ENCODE measurements around the gene PLA2G2A.

Gene PLA2G2A

DNA sequence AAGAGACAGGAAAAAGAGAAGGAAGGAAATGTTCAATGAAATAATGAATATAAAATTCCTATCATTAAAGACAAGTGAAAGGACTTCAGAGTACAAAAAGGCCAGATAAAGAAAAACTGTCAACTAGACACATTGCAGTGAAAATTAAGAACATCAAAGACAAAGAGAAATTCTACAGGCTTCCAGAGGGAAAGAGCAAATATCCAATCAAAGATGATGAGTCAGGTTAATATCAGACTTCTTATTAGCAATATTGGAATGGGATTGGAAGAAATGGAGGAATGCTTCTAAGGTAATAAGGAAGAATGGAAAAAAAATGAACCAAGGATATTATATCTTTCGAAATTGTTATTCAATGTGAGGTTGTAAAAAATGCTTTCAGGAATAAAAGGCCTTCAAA, 7.8 kb downstream of the PLA2G2A start:
- peaks cover 0 to 8% of the 10 kb centered on the region in 2 experiments for H3K4me1 ChIP-seq (ENCODE audit: control insufficient read depth in 1 of 2, insufficient read depth in 1 of 2, low read depth in 1 of 2, low read length in 1 of 2)
- H3K27ac ChIP-seq: no peak overlapping the region
- TF ChIP-seq, protein P1, sequence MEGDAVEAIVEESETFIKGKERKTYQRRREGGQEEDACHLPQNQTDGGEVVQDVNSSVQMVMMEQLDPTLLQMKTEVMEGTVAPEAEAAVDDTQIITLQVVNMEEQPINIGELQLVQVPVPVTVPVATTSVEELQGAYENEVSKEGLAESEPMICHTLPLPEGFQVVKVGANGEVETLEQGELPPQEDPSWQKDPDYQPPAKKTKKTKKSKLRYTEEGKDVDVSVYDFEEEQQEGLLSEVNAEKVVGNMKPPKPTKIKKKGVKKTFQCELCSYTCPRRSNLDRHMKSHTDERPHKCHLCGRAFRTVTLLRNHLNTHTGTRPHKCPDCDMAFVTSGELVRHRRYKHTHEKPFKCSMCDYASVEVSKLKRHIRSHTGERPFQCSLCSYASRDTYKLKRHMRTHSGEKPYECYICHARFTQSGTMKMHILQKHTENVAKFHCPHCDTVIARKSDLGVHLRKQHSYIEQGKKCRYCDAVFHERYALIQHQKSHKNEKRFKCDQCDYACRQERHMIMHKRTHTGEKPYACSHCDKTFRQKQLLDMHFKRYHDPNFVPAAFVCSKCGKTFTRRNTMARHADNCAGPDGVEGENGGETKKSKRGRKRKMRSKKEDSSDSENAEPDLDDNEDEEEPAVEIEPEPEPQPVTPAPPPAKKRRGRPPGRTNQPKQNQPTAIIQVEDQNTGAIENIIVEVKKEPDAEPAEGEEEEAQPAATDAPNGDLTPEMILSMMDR (IDR thresholded peaks at IDR 0.05): no peak
- H3K9me3 ChIP-seq: no peaks in the 10 kb centered on the region
- peaks cover 45% of the 10 kb centered on the region for H3K27me3 ChIP-seq
- no peak overlapping the region for H3K4me3 ChIP-seq (ENCODE audit: low read depth in 1 of 2, low read length in 1 of 2)
- H3K36me3 ChIP-seq: no peaks in the 10 kb centered on the region

DNA sequence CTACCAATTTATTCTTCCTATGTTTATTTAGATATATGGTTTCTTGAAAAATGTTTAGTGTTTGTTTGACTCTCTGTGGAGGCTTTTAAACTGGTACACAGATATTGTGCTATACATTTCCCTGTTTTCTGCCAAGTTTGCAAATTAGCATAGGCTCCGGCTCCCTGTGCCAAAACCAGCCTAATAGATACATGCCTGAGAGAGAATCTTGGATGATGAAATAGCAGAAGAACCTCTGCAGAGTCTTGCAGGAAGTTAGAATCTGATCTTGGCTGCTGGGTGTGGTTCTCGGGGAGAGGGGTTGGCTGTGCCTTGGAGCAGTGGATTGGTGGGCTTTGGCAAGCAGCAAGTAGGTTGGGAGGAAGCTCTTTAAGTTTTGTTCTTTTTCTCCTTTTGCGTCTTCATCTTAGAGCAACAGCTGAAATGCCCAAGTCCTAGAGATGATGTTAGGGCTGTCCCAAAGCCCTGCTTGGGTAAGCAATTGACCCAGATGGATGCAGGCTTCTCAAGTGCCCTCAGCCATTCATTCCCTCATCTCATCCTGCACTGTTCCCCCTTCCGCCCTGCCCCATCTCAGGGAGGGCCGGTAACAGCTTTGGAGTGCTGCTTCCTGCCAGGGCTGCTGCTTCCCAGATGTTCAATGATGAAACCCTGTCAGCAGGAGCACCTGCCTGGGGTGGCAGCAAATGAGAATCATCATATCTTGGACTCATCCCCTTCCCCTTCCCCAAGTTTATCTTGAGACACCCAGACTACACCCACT, 9.3 kb downstream of the PLA2G2A start:
- Histone ChIP-seq H3K27me3 (peaks cover 31% of the 10 kb centered on the region), H3K4me3 (ENCODE audit: low read depth in 1 of 2, low read length in 1 of 2) (no peak overlapping the region), H3K27ac (no peak overlapping the region), H3K9me3 (no peaks in the 10 kb centered on the region), H3K4me1 (ENCODE audit: control insufficient read depth in 1 of 2, insufficient read depth in 1 of 2, low read depth in 1 of 2, low read length in 1 of 2) (peaks cover 0 to 8% of the 10 kb centered on the region in 2 experiments), H3K36me3 (no peaks in the 10 kb centered on the region)
- TF ChIP-seq, protein P1 (IDR thresholded peaks at IDR 0.05): no peak

DNA sequence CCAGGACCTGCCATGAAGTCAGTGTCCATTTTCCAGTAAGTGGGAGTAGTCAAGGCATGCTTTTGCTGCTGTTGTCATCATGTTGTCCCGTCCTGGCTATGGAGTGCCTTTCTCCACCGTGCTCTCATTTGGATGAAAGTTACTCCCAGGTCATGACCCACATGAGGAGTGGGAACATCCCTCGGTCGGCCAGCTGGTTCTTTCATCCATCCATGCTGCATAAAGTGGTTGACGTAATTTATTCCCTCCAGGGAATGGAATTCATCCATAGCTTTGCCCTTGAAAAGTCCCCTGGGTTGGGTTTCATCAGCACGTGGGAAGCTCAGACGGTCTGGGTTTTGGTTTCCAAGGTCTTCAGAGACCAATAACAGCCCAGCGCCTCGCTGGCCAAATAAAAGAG, 11.6 kb downstream of the PLA2G2A start:
- Histone ChIP-seq H3K9me3 (no peaks in the 10 kb centered on the region), H3K27ac (no peak overlapping the region), H3K4me1 (ENCODE audit: control insufficient read depth in 1 of 2, insufficient read depth in 1 of 2, low read depth in 1 of 2, low read length in 1 of 2) (peaks cover 0 to 5% of the 10 kb centered on the region in 2 experiments), H3K27me3 (peaks cover 34% of the 10 kb centered on the region), H3K36me3 (no peaks in the 10 kb centered on the region), H3K4me3 (ENCODE audit: low read depth in 1 of 2, low read length in 1 of 2) (no peak overlapping the region)
- TF ChIP-seq, protein P1 (IDR thresholded peaks at IDR 0.05): no peak

DNA sequence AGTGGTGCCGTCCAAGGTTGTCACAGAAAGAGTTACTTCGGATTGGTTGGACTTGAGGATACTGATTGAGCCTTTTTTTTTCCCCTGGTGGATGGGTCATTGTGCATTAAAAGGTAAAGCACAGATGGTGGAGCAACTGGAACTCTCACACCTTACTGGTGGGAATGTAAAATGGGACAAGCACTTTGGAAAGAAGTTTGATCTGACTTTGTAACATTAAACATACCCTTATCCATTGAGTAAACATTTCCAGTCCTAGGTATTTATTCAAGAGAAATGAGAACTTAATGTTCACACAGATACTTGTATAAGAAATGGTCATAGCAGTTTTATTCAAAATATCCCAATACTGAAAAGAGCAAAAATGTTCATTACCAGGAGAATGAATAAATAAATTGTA, 14.9 kb downstream of the PLA2G2A start:
- H3K4me1 ChIP-seq (ENCODE audit: control insufficient read depth in 1 of 2, insufficient read depth in 1 of 2, low read depth in 1 of 2, low read length in 1 of 2): no peaks in the 10 kb centered on the region
- H3K4me3 ChIP-seq (ENCODE audit: low read depth in 1 of 2, low read length in 1 of 2): no peak overlapping the region
- TF ChIP-seq, protein P1 (IDR thresholded peaks at IDR 0.05): no peak
- H3K27ac ChIP-seq: no peak overlapping the region
- H3K36me3 ChIP-seq: no peaks in the 10 kb centered on the region
- H3K9me3 ChIP-seq: no peaks in the 10 kb centered on the region
- peaks cover 35% of the 10 kb centered on the region for H3K27me3 ChIP-seq

DNA sequence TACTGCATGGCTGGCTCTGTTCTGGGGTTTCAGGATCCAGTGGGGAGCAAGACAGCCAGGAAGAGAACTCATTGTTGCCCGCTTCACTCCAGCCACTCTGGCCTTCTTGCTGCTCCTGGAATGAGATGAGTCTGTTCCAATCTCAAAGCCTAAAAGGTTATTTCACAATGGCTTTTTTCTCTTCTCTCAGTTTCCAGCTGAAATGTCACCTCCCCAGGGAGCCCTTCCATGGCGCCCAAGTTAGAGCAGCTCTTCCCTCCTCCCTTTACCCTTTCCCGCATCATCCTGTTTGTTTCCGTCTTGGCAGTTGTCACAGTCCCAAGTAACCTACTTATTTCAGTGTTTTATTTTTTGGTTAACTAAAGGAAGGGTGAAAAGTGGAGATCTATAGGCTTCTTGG, 15.8 kb downstream of the PLA2G2A start:
- H3K36me3 ChIP-seq: no peaks in the 10 kb centered on the region
- TF ChIP-seq, protein P1 (IDR thresholded peaks at IDR 0.05): no peak
- peaks cover 35% of the 10 kb centered on the region for H3K27me3 ChIP-seq
- H3K4me1 ChIP-seq (ENCODE audit: control insufficient read depth in 1 of 2, insufficient read depth in 1 of 2, low read depth in 1 of 2, low read length in 1 of 2): no peaks in the 10 kb centered on the region
- H3K27ac ChIP-seq: no peak overlapping the region
- no peaks in the 10 kb centered on the region for H3K9me3 ChIP-seq
- no peak overlapping the region for H3K4me3 ChIP-seq (ENCODE audit: low read depth in 1 of 2, low read length in 1 of 2)

Data from neutrophil (primary cell).